GM10248 (cell line): ENCODE measurements around the gene AMBRA1.

Source experiments
- CTCF ChIA-PET: fragments of 300-600 bp; sonication (Branson Sonifier 250); formaldehyde crosslinking; extraction: SDS; loops from one replicate; lab custom pipeline; 2021; ENCODE audit warnings: antibody characterized with exemption; lab: Yijun Ruan, JAX
- POLR2A ChIA-PET: fragments of 350-650 bp; sonication (Branson Sonifier 250); formaldehyde crosslinking; extraction: SDS; loops from one replicate; lab custom pipeline; 2020; ENCODE audit warnings: antibody characterized with exemption; lab: Yijun Ruan, JAX
- DNase-seq: peaks from one replicate; pipeline ENCODE4 v3.0.0; 2012; ENCODE audit errors: extremely low spot score
- TF ChIP-seq, protein P1 (sequence below): IDR thresholded peaks from 2 replicates; pipeline ENCODE4 v1.5.1; 2012; ENCODE audit warnings: mild to moderate bottlenecking, low read depth; ENCODE audit errors: extremely low read depth, missing control alignments, control extremely low read depth

Gene AMBRA1

GRCh38 chr11:46367916-46368267, 225.9 kb downstream of the AMBRA1 start:
- DNase-seq, result no peak
- TF ChIP-seq, protein P1, sequence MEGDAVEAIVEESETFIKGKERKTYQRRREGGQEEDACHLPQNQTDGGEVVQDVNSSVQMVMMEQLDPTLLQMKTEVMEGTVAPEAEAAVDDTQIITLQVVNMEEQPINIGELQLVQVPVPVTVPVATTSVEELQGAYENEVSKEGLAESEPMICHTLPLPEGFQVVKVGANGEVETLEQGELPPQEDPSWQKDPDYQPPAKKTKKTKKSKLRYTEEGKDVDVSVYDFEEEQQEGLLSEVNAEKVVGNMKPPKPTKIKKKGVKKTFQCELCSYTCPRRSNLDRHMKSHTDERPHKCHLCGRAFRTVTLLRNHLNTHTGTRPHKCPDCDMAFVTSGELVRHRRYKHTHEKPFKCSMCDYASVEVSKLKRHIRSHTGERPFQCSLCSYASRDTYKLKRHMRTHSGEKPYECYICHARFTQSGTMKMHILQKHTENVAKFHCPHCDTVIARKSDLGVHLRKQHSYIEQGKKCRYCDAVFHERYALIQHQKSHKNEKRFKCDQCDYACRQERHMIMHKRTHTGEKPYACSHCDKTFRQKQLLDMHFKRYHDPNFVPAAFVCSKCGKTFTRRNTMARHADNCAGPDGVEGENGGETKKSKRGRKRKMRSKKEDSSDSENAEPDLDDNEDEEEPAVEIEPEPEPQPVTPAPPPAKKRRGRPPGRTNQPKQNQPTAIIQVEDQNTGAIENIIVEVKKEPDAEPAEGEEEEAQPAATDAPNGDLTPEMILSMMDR, result no peak
- ChIA-PET CTCF (interaction anchor here (1.1 to 20.9 kb wide), 16 partner anchors 11 to 250 kb away, joined by 3 to 452 read pairs (median 4); partner anchors contain the start of genes CHRM4 and DGKZ), POLR2A (no interaction called here)

- ChIA-PET POLR2A (no interaction called here), CTCF (interaction anchor here (0.8 to 20.9 kb wide), 14 partner anchors 10 to 193 kb away, joined by 3 to 452 read pairs (median 4); partner anchors contain the start of genes CHRM4 and DGKZ)
- peak; percentile 81 for DNase-seq
- TF ChIP-seq, protein P1, result peak; percentile 93
Observed at GRCh38 chr11:46367244-46367915, 226.4 kb downstream of the AMBRA1 start.

- ChIA-PET POLR2A (no interaction called here), CTCF (interaction anchor here (0.8 to 20.9 kb wide), 5 partner anchors 11 to 170 kb away, joined by 3 to 452 read pairs (median 13); partner anchors contain the start of gene DGKZ)
- DNase-seq, result no peak
- TF ChIP-seq, protein P1, result no peak
Observed at GRCh38 chr11:46366661-46367161, 227.1 kb downstream of the AMBRA1 start.

DNA sequence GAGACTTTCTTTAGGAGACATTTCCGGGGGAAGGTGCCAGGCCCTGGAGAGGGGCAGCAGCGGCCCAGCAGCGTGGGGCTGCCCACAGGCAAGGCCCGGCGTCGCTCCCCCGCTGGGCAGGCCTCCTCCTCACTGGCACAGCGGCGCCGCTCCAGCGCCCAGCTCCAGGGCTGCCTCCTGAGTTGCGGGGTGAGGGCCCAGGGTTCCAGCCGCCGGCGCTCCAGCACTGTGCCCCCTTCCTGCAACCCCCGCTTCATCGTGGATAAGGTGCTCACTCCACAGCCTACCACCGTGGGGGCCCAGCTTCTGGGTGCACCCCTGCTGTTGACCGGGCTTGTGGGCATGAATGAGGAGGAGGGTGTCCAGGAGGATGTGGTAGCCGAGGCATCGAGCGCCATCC, 227.6 kb downstream of the AMBRA1 start:
- ChIA-PET CTCF (interaction anchor here (1.3 to 20.9 kb wide), 5 partner anchors 11 to 171 kb away, joined by 3 to 452 read pairs (median 13); partner anchors contain the start of gene DGKZ), POLR2A (no interaction called here)
- no peak for DNase-seq
- TF ChIP-seq, protein P1, result no peak

GRCh38 chr11:46364791-46365190, 229.0 kb downstream of the AMBRA1 start:
- TF ChIP-seq, protein P1, result no peak
- ChIA-PET CTCF (interaction anchor here (0.6 to 20.9 kb wide), 8 partner anchors 8 to 172 kb away, joined by 3 to 452 read pairs (median 10); partner anchors contain the start of gene DGKZ), POLR2A (no interaction called here)
- no peak for DNase-seq

DNA sequence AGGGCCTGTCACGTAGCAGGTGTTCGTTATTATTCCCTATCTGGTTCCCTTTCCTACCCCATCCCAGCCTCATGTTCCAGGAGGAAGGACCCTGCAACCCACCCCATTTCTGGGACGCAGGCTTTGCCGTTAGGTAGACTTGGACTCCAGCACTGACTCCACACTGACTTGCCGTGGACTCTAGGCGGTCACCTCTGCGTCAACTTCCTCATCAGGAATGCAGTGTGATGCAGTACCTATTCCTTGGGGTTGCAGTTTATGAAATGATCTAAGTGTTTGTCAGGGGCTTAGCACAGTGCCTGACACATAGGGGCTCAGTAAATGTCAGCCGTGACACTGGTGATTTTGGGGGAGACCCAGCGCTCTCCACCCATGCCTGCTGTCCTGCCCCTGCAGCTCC, 229.8 kb downstream of the AMBRA1 start:
- POLR2A ChIA-PET, result no interaction called here
- CTCF ChIA-PET, result interaction anchor here (2.5 to 20.9 kb wide), 4 partner anchors 12 to 173 kb away, joined by 12 to 452 read pairs (median 17); partner anchors contain the start of gene DGKZ

More for the DNA sequence above, 229.8 kb downstream of the AMBRA1 start:
- no peak for DNase-seq
- TF ChIP-seq, protein P1, result no peak
